ENCODE results near the gene MAN1A2.
"Not testable (repeated sequence)": the region's sequence is repeated elsewhere in the genome, so short reads cannot be mapped to it uniquely, and the experiment has no call there.

MAN1A2 gene

GRCh38 chr1:117433943-117434342 is 66.7 kb downstream of the MAN1A2 start:
- TF ChIP-seq CTCF (IDR thresholded peaks at IDR 0.05) (no peak), ZFX (IDR thresholded peaks at IDR 0.05; ENCODE audit: borderline replicate concordance) (no peak)

GRCh38 chr1:117436513-117436912 is 69.3 kb downstream of the MAN1A2 start:
- TF ChIP-seq ZFX (IDR thresholded peaks at IDR 0.05; ENCODE audit: borderline replicate concordance) (no peak), CTCF (IDR thresholded peaks at IDR 0.05) (no peak)
- no peak overlapping the region for H3K27ac ChIP-seq

More at GRCh38 chr1:117433943-117434342, 66.7 kb downstream of the MAN1A2 start:
- no peak overlapping the region for H3K27ac ChIP-seq

- no peak for TF ChIP-seq ZFX (IDR thresholded peaks at IDR 0.05; ENCODE audit: borderline replicate concordance)
- TF ChIP-seq CTCF (IDR thresholded peaks at IDR 0.05) = no peak
Observed at GRCh38 chr1:117447661-117448060, 80.4 kb downstream of the MAN1A2 start.

GRCh38 chr1:117452216-117452615 is 85.0 kb downstream of the MAN1A2 start:
- no peak overlapping the region for H3K27ac ChIP-seq
- TF ChIP-seq CTCF (IDR thresholded peaks at IDR 0.05) (no peak), ZFX (IDR thresholded peaks at IDR 0.05; ENCODE audit: borderline replicate concordance) (no peak)

More at GRCh38 chr1:117447661-117448060, 80.4 kb downstream of the MAN1A2 start:
- no peak overlapping the region for H3K27ac ChIP-seq

GRCh38 chr1:117453958-117454357 is 86.7 kb downstream of the MAN1A2 start:
- no peak overlapping the region for H3K27ac ChIP-seq
- TF ChIP-seq ZFX (IDR thresholded peaks at IDR 0.05; ENCODE audit: borderline replicate concordance) (no peak), CTCF (IDR thresholded peaks at IDR 0.05) (no peak)

- not testable (repeated sequence) for H3K27ac ChIP-seq
Observed at GRCh38 chr1:117458410-117458809, 91.2 kb downstream of the MAN1A2 start.

- H3K27ac ChIP-seq = no peak overlapping the region
- TF ChIP-seq ZFX (IDR thresholded peaks at IDR 0.05; ENCODE audit: borderline replicate concordance) (no peak), CTCF (IDR thresholded peaks at IDR 0.05) (no peak)
Observed at GRCh38 chr1:117466761-117467160, 99.5 kb downstream of the MAN1A2 start.

GRCh38 chr1:117467336-117467735 is 100.1 kb downstream of the MAN1A2 start:
- TF ChIP-seq CTCF (IDR thresholded peaks at IDR 0.05) (no peak), ZFX (IDR thresholded peaks at IDR 0.05; ENCODE audit: borderline replicate concordance) (no peak)
- no peak overlapping the region for H3K27ac ChIP-seq
